PC-3 (cell line): ENCODE measurements around the gene ULBP3. TPM values are rescaled to one million over a fixed set of nuclear protein-coding genes. Genes with fewer than 3 reads are reported as not detected.

Experiments
- ATAC-seq: fragments of 200-7000 bp; cut with Tn5 transposase; 2 replicates; pipeline ENCODE4 v1.9.1; 2020; ENCODE audit warnings: mild to moderate bottlenecking, moderate library complexity
- BruUV-seq: library from RNA; stranded (reverse); fragments of 400-500 nt; replicated peaks from 2 replicates; lab custom pipeline; 2021; lab: Mats Ljungman, UMichigan
- CTCF ChIA-PET: fragments of 300-600 bp; sonication (Branson Sonifier 250); formaldehyde crosslinking; loops from one replicate; lab custom pipeline; 2022; ENCODE audit warnings: antibody characterized with exemption; lab: Charles Lee
- POLR2A ChIA-PET: fragments of 300-600 bp; sonication (Branson Sonifier 250); formaldehyde crosslinking; loops from one replicate; lab custom pipeline; 2022; ENCODE audit warnings: antibody characterized with exemption; ENCODE audit not compliant: unreplicated experiment; lab: Charles Lee
- DNase-seq: peaks from one replicate; pipeline ENCODE4 v3.0.0-alpha.2; 2015
- H2AFZ ChIP-seq: fragments of 300-600 bp; sonication (generic); 2 replicates; pipeline ENCODE4 v1.6.0; 2016; ENCODE audit warnings: antibody characterized with exemption, low read length
- H3F3A ChIP-seq: fragments of 300-600 bp; sonication (generic); one replicate; pipeline ENCODE4 v1.6.0; 2017; ENCODE audit warnings: antibody characterized with exemption, low read length, control low read depth, mild to moderate bottlenecking; ENCODE audit not compliant: unreplicated experiment
- H3K27ac ChIP-seq: fragments of 300-600 bp; sonication (generic); 2 replicates; pipeline ENCODE4 v1.5.1; 2016; ENCODE audit warnings: mild to moderate bottlenecking, low read length
- H3K27me3 ChIP-seq: fragments of 300-600 bp; sonication (generic); 2 replicates; pipeline ENCODE4 v1.6.1; 2016; ENCODE audit warnings: low read length, mixed read lengths
- H3K36me3 ChIP-seq: fragments of 300-600 bp; sonication (generic); 2 replicates; pipeline ENCODE4 v1.6.1; 2016; ENCODE audit warnings: low read depth, mixed run types, low read length, mixed read lengths
- H3K4me1 ChIP-seq: fragments of 300-600 bp; sonication (generic); 2 replicates; pipeline ENCODE4 v1.5.1; 2016; ENCODE audit warnings: low read length; ENCODE audit not compliant: insufficient read depth
- H3K4me2 ChIP-seq: fragments of 300-600 bp; sonication (generic); 2 replicates; pipeline ENCODE4 v1.6.0; 2016; ENCODE audit warnings: low read length
- H3K4me3 ChIP-seq: fragments of 300-600 bp; sonication (generic); 2 replicates; pipeline ENCODE4 v1.5.1; 2016; ENCODE audit warnings: mild to moderate bottlenecking, low read length, mixed read lengths
- H3K79me2 ChIP-seq: fragments of 300-600 bp; sonication (generic); 2 replicates; pipeline ENCODE4 v1.6.1; 2017; ENCODE audit warnings: low read length, mixed read lengths
- H3K9ac ChIP-seq: fragments of 300-600 bp; sonication (generic); 2 replicates; pipeline ENCODE4 v1.6.0; 2016; ENCODE audit warnings: mild to moderate bottlenecking, low read length
- H3K9me2 ChIP-seq: fragments of 300-600 bp; sonication (generic); replicated peaks from 2 replicates; pipeline ENCODE4 v1.6.1; 2016; ENCODE audit warnings: mixed run types, low read length, mixed read lengths
- H3K9me3 ChIP-seq: fragments of 300-600 bp; sonication (generic); 2 replicates; pipeline ENCODE4 v1.6.1; 2016; ENCODE audit warnings: low read length, mixed read lengths
- H4K20me1 ChIP-seq: fragments of 300-600 bp; sonication (generic); 2 replicates; pipeline ENCODE4 v1.6.1; 2016; ENCODE audit warnings: low read length, mixed read lengths
- CTCF ChIP-seq: fragments of 300-600 bp; sonication (generic); conservative IDR thresholded peaks from 2 replicates; pipeline ENCODE4 v1.5.1; 2017; ENCODE audit warnings: antibody characterized with exemption, low read depth, mild to moderate bottlenecking, low read length
- EZH2 ChIP-seq: fragments of 300-600 bp; sonication (generic); IDR thresholded peaks from one replicate; pipeline ENCODE4 v1.6.1; 2017; ENCODE audit warnings: antibody characterized with exemption, mild to moderate bottlenecking, low read length; ENCODE audit not compliant: unreplicated experiment
- EZH2phosphoT487 ChIP-seq: fragments of 300-600 bp; sonication (generic); IDR thresholded peaks from 2 replicates; pipeline ENCODE4 v1.6.1; 2018; ENCODE audit warnings: mild to moderate bottlenecking, antibody characterized with exemption, low read length, borderline replicate concordance
- intact Hi-C: fragments of 100-400 bp; cut with micrococcal nuclease; formaldehyde crosslinking; loops from 2 replicates; pipeline ENCODE4 v1.9.0; 2023
- total RNA-seq: library from RNA; depleted of rRNA; stranded (reverse); fragments of >200 nt; gene quantifications from 2 replicates; pipeline ENCODE4 v1.2.3, GENCODE V29; 2014

ULBP3 gene
- total RNA-seq, 1 experiment from 2014 or later, result 20.5 TPM

DNA sequence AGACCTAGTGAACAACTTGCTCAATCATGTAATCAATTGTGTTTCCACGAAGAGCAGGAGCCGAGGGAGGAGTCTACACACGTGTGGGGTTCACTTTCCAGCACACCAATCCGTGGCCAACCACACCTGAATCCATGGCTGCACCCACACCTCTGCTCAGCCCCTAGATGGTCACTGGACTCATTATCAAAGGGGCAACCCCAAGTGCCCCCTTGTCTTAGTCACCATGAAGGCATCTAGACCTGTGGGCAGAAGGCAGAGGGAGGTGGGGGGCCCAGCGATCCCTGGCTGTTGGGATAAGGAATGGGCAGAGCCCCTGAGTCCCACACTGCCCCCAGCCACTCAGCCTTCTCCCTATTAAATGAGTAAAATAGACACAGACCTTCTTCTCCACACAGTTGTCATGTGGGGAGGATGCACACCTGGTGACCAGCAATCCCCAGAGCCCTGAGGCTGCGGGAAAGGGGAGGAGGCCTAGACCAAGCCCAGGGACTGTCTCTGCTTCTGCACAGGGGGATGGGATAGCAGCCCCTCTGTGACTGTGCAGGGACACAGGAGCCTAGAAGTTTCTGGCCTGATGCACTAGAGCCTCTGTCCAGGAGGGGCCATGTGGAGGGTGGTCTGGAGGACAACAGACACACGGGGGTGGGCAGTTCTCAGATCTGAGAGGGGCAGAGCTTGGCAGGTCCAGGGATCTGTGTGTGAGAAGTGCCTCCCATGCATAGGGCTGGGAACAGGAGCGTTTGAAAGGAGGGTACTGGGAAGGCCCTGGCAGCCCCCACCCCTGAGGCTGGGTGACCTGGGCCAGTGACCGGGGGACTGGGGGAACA is 41.7 kb downstream of the ULBP3 start:
- Histone ChIP-seq H4K20me1 (no peaks in the 10 kb centered on the region), H3K79me2 (no peaks in the 10 kb centered on the region), H3K9me3 (no peaks in the 10 kb centered on the region), H3K4me2 (no peak overlapping the region), H3K27ac (no peak overlapping the region), H3K9me2 (no peaks in the 10 kb centered on the region), H3K4me1 (peaks cover 17% of the 10 kb centered on the region; the same call in 1 of the 2 replicates), H3K4me3 (no peak overlapping the region), H3K9ac (no peak overlapping the region), H3K27me3 (no peaks in the 10 kb centered on the region), H3K36me3 (no peaks in the 10 kb centered on the region), H2AFZ (no peak overlapping the region), H3F3A (no peaks in the 10 kb centered on the region)
- ATAC-seq (no peak), DNase-seq (no peak)
- no TSS peak for BruUV-seq
- ChIA-PET POLR2A (no interaction called here), CTCF (no interaction called here)
- TF ChIP-seq EZH2phosphoT487, result no peak
- TF ChIP-seq CTCF, result no peak
- no peak for TF ChIP-seq EZH2
- intact Hi-C loops, result loop anchor here (2.0 kb wide), 1 partner anchor 42 kb away; the partner anchor contains the start of gene ULBP3

DNA sequence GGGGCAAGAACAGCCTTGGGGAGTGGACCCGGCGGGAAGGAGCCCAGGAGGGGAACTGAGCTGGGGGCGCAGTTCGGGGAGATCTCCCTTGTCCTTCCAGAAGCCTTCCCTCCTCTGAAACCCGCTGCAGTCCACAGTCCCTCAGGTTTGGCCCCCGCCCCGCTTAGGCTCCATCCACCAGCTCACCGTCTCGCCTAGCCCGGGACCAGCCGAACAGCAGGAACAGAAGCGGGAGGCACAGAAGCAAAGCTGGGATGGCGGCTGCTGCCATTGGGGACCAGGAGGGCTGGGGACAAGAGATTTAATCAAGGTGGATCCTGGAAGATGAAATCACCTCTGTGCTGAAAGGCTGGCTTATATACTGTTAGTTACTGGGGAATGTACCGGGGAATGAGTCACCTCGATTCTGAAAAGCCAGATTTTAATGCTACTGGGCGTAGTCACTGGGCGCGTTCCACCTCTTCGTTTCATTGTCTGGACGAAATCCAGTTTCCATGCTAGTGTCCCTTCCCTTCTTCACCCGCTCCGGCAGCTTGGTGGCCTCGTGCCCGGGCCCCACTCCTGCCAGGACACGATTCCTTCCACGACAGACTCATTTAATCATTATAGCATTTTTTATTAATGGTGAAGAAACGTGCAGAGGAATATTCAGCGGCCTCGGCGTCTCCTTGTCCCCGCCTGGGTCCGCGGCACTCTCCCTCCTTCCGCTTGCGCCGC is 43.6 kb downstream of the ULBP3 start, which contains the start of gene RAET1L:
Gene RAET1L (minus strand): TSS at position 332 of the 717 bp plus-strand sequence. CDS start 61 bp downstream, at position 271.
- H3K27me3 ChIP-seq, result no peaks in the 10 kb centered on the region
- H3K79me2 ChIP-seq, result no peaks in the 10 kb centered on the region
- CTCF ChIA-PET, result no interaction called here
- peak within 1 kb of the TSS; percentile 59 for H3K27ac ChIP-seq
- H2AFZ ChIP-seq, result peak within 1 kb of the TSS; percentile 88
- DNase-seq (peak; percentile 89), ATAC-seq (peak; percentile 92)
- POLR2A ChIA-PET, result no interaction called here
- peaks cover 17% of the 10 kb centered on the region; the same call in 1 of the 2 replicates for H3K4me1 ChIP-seq
- intact Hi-C loops, result no loop called here
- no peak for TF ChIP-seq CTCF
- no peak for TF ChIP-seq EZH2
- TF ChIP-seq EZH2phosphoT487, result no peak
- no peaks in the 10 kb centered on the region for H3K9me3 ChIP-seq
- H3K9me2 ChIP-seq, result no peaks in the 10 kb centered on the region
- no peaks in the 10 kb centered on the region for H3K36me3 ChIP-seq
- H4K20me1 ChIP-seq, result no peaks in the 10 kb centered on the region
- H3K4me3 ChIP-seq, result peak within 1 kb of the TSS; percentile 65
- TSS peak; percentile 67 for BruUV-seq
- peak within 1 kb of the TSS; percentile 97 for H3K4me2 ChIP-seq
- H3K9ac ChIP-seq, result peak within 1 kb of the TSS; percentile 45
- no peaks in the 10 kb centered on the region for H3F3A ChIP-seq
